Colonic mucosa (tissue), 4 donors: ENCODE data around the gene MAN1A1. TPM values are rescaled to one million over a fixed set of nuclear protein-coding genes. Genes with fewer than 3 reads are reported as not detected.

Source experiments
- DNase-seq: peaks from one replicate; pipeline ENCODE4 v3.0.0-alpha.2; 2020
- H3K27ac ChIP-seq: fragments of 200-600 bp; one replicate; pipeline ENCODE4 v1.8.0; 2021
- H3K27me3 ChIP-seq: fragments of 200-600 bp; one replicate; pipeline ENCODE4 v1.8.0; 2021
- H3K36me3 ChIP-seq: fragments of 200-600 bp; one replicate; pipeline ENCODE4 v1.8.0; 2021
- H3K4me1 ChIP-seq: fragments of 200-600 bp; one replicate; pipeline ENCODE4 v1.8.0; 2021; ENCODE audit warnings: mild to moderate bottlenecking
- H3K4me3 ChIP-seq: fragments of 200-600 bp; one replicate; pipeline ENCODE4 v1.8.0; 2021
- H3K9ac ChIP-seq, 2 donors: one replicate each; pipeline ENCODE4 v1.7.0; 2013; ENCODE audit warnings: control low read depth in 2 of 2, low read depth in 2 of 2, low read length in 2 of 2
- H3K9me3 ChIP-seq: fragments of 200-600 bp; one replicate; pipeline ENCODE4 v1.8.0; 2021
- intact Hi-C: fragments of 100-400 bp; cut with DNase I; formaldehyde crosslinking; loops from one replicate; pipeline ENCODE4 v1.14.1; 2022
- total RNA-seq, 2 donors: library from RNA; stranded (reverse); fragmentation: NEBNext Ultra II Directional in 1 of 2; extraction: Animal tissue kit (Norgen Biotek cat#: 25700) in 1 of 2; gene quantifications; one replicate each; pipeline ENCODE4 v1.2.1, GENCODE V29; 2021
- TF ChIP-seq, protein P1 (sequence below): fragments of 200-600 bp; IDR thresholded peaks from one replicate; pipeline ENCODE4 v1.8.0; 2022; ENCODE audit warnings: antibody characterized with exemption, mild to moderate bottlenecking
- donor health status: healthy.
- donor health status: DM: no; HTN: no; CAD: no.
- donor health status: DM: no; HTN: no; CAD: no.

MAN1A1 gene
- total RNA-seq, 2 donors from 2014 or later = 43.5 to 77.1 TPM

DNA sequence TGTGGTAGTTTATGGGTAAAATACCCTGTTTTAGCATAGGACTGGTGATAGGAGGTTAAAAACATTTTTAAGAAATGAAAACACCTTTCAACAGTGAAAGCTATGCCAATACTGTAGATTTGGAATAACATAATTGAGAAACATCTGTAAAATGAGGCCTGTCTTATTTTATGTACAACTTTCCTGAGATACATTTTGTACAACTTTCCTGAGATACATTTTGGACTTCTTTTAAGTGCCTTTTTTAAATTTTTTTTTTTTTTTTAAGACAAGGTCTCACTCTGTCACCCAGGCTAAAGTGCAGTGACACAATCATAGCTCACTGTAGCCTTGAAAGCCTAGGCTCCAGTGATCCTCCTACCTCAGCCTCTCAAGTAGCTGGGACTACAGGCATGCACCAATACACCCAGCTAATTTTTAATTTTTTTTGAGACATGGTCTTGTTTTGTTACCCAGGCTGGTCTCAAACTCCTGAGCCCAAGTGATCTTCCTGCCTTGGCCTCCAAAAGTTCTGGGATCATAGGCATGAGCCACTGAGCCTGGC is 84.6 kb downstream of the MAN1A1 start:
- DNase-seq = no peak
- no peaks in the 10 kb centered on the region for H3K36me3 ChIP-seq
- TF ChIP-seq, protein P1, sequence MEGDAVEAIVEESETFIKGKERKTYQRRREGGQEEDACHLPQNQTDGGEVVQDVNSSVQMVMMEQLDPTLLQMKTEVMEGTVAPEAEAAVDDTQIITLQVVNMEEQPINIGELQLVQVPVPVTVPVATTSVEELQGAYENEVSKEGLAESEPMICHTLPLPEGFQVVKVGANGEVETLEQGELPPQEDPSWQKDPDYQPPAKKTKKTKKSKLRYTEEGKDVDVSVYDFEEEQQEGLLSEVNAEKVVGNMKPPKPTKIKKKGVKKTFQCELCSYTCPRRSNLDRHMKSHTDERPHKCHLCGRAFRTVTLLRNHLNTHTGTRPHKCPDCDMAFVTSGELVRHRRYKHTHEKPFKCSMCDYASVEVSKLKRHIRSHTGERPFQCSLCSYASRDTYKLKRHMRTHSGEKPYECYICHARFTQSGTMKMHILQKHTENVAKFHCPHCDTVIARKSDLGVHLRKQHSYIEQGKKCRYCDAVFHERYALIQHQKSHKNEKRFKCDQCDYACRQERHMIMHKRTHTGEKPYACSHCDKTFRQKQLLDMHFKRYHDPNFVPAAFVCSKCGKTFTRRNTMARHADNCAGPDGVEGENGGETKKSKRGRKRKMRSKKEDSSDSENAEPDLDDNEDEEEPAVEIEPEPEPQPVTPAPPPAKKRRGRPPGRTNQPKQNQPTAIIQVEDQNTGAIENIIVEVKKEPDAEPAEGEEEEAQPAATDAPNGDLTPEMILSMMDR = no peak
- no peaks in the 10 kb centered on the region for H3K4me1 ChIP-seq
- no peak overlapping the region for H3K9ac ChIP-seq
- intact Hi-C loops = no loop called here
- no peaks in the 10 kb centered on the region for H3K9me3 ChIP-seq
- H3K4me3 ChIP-seq = no peak overlapping the region
- H3K27ac ChIP-seq = no peak overlapping the region
- H3K27me3 ChIP-seq = no peaks in the 10 kb centered on the region

DNA sequence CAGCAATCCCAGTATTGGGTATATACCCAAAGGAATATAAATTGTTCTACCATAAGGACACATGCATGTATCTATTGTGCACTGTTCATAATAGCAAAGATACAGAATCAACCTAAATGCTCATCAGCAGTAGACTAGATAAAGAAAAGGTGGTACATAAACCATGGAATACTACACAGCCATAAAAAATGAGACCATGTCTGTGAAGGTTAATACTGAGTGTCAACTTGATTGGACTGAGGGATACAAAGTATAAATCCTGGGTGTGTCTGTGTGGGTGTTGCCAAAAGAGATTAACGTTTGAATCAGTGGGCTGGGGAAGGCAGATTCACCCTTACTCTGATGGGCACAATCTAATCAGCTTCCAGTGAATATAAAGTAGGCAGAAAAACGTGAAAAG is 86.9 kb downstream of the MAN1A1 start:
- TF ChIP-seq, protein P1 = no peak
- H3K4me1 ChIP-seq = no peaks in the 10 kb centered on the region

DNA sequence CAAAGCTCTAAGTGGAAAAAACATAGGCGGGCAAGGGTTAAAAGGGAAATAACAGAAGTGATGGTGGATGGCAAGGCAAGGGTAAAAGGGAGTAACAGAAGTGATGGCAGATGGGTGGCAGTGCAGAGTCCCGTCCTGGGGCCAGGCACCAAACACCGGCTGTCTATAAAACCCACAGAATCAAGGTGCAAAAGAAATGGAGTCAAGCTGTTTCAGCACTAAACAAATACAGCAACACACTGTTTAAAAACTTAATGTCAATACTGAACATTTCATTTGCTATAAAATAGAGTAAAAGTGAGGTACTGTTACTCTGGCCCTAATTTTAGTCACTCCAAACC is 87.6 kb downstream of the MAN1A1 start:
- Histone ChIP-seq H3K4me1 (no peaks in the 10 kb centered on the region), H3K27me3 (no peaks in the 10 kb centered on the region), H3K9me3 (no peaks in the 10 kb centered on the region), H3K9ac (no peak overlapping the region), H3K36me3 (no peaks in the 10 kb centered on the region), H3K4me3 (no peak overlapping the region), H3K27ac (no peak overlapping the region)
- no peak for DNase-seq
- TF ChIP-seq, protein P1 = no peak
- intact Hi-C loops = no loop called here

More for the DNA sequence above, 86.9 kb downstream of the MAN1A1 start:
- no peaks in the 10 kb centered on the region for H3K9me3 ChIP-seq
- intact Hi-C loops = no loop called here
- no peaks in the 10 kb centered on the region for H3K27me3 ChIP-seq
- no peak overlapping the region for H3K9ac ChIP-seq
- no peak overlapping the region for H3K27ac ChIP-seq
- no peaks in the 10 kb centered on the region for H3K36me3 ChIP-seq
- no peak overlapping the region for H3K4me3 ChIP-seq
- DNase-seq = no peak

DNA sequence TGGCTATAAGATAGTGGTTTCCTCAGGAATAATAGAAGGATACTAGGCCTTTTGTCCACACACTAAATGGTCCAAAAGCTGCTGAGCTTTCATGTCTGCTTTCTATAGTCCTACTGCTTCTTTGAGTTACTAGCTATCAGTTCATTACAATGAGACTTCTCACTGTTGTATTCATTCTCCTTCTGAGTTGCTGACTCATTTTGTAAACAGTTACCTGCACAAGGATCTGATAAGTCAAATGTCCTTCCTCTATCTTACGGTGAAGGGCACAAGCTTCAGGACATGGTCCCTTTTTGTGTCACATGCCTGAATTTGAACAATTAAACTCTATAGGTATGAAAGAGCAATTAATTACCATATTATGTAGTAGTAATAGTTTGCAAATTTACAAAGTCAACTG is 90.5 kb downstream of the MAN1A1 start:
- no peak overlapping the region for H3K9ac ChIP-seq
- no peak for DNase-seq
- H3K4me1 ChIP-seq = no peaks in the 10 kb centered on the region
- no peak overlapping the region for H3K27ac ChIP-seq
- TF ChIP-seq, protein P1 = no peak
- no peak overlapping the region for H3K4me3 ChIP-seq
- H3K9me3 ChIP-seq = no peaks in the 10 kb centered on the region
- no peaks in the 10 kb centered on the region for H3K27me3 ChIP-seq
- intact Hi-C loops = no loop called here
- no peaks in the 10 kb centered on the region for H3K36me3 ChIP-seq

DNA sequence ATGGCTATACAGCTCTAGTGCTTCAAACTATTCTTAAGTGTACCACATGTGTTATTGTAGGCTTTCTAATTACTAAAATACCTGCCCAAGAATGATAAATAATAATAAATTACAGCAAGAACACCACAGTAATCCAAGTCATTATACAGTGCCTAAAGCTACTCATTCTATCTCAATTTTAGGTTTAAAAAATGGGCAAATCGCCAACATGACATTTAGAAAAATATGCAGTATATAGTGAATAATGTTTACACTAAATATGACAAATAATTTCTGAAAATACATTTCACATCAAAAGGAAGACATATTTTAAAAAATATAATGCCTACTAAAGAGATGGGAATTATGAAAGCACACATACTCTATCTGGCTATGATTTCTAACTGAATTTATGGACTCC is 91.8 kb downstream of the MAN1A1 start:
- intact Hi-C loops = no loop called here
- Histone ChIP-seq H3K4me3 (no peak overlapping the region), H3K9me3 (no peaks in the 10 kb centered on the region), H3K27ac (no peak overlapping the region), H3K36me3 (no peaks in the 10 kb centered on the region), H3K9ac (no peak overlapping the region), H3K27me3 (no peaks in the 10 kb centered on the region), H3K4me1 (no peaks in the 10 kb centered on the region)
- DNase-seq = no peak
- TF ChIP-seq, protein P1 = no peak
